RPMI7951 (cell line): ENCODE data around the gene LRFN4. TPM values are rescaled to one million over a fixed set of nuclear protein-coding genes. Genes with fewer than 3 reads are reported as not detected.

Experiments
- DNase-seq: peaks from one replicate; pipeline ENCODE4 v3.0.0-alpha.2; 2012; ENCODE audit warnings: low read depth
- total RNA-seq: library from RNA; depleted of rRNA; stranded (reverse); fragments of >200 nt; shearing (Covaris generic); gene quantifications from 2 replicates; pipeline ENCODE4 v1.2.3, GENCODE V29; 2014; rRNA removed

The LRFN4 gene
- total RNA-seq, 1 experiment from 2014 or later: 10.6 TPM

GRCh38 chr11:66889960-66890359, 33.1 kb downstream of the LRFN4 start:
- DNase-seq: no peak

GRCh38 chr11:66891851-66892660, 35.2 kb downstream of the LRFN4 start:
- DNase-seq: peak; percentile 98

- peak; percentile 11 for DNase-seq
Measured at GRCh38 chr11:66892911-66893310, 36.0 kb downstream of the LRFN4 start.

- DNase-seq: no peak
Measured at GRCh38 chr11:66894141-66894540, 37.3 kb downstream of the LRFN4 start.

DNA sequence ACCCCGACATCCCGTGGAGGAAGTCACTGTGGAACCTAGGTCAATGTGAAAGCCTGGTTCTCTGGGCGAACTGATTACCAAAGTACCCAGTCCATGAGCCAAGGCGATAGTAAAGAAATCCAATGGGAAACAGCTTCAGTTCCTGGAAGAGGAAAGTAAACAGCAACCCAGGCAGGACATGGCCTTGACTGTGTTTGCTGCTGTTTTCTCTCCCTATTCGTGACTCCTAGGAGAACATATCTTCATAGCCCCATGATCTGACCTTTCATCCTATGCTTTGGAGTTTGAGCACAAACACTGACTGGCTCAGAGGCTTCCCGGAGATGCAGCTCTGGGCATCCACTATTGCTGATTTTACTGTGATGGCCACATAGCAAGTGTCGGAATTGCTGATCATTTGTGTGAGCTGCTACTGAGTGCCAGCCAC, 45.1 kb downstream of the LRFN4 start:
- DNase-seq: no peak

DNA sequence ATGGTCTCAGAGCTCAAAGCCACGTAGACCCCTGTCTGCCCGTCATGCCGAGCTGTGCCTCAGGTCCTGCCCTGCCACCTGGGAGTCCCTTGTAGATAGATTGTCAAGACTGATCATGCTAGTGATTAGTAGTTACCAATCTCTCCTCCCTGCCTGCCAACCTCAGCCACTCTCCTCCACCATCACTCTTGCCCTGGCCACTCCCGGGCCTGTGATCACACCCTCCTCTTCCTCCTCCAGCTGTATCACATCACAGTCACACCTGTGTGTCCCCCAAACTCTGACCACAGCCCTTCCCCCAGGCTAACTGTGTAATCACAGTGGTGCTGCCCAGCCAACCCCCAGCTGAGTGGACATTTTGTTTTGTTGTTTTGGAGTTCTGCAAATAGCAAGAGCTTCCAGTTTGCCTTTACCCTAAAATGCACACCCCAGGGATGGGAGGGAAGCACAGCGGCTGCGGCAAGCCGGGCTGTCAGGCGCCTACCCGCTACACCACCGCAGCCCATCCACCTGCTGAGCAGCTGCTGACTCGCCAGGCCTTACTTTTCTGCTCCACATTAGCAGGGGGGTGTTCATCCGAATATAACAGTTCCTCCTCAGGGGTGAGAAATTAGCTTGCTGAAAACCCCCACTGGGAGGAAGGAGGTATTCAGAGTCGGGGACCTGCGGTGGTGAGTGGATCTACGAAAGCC, 45.8 kb downstream of the LRFN4 start:
- no peak for DNase-seq

- DNase-seq: peak; percentile 24
Measured at GRCh38 chr11:66904055-66904454, 47.2 kb downstream of the LRFN4 start.

DNA sequence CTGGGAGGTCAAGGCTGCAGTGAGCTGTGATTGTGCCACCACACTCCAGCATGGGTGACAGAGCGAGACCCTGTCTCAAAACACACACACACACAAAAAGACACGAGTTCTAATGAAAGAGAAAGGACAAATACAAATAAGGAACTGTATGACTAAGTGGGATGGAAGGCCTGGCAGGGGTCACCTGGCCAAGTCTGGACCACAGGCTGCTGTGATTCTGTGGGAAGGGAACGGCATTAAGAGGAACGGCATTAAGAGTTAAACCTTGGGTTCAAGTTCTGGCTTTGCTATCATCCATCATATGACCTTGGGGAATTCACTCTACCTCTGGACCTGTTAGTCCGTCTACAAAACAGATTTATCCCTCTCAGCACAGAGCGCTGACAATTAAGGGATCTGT, 47.7 kb downstream of the LRFN4 start:
- no peak for DNase-seq

- no peak for DNase-seq
Measured at GRCh38 chr11:66904981-66905521, 48.2 kb downstream of the LRFN4 start.

DNA sequence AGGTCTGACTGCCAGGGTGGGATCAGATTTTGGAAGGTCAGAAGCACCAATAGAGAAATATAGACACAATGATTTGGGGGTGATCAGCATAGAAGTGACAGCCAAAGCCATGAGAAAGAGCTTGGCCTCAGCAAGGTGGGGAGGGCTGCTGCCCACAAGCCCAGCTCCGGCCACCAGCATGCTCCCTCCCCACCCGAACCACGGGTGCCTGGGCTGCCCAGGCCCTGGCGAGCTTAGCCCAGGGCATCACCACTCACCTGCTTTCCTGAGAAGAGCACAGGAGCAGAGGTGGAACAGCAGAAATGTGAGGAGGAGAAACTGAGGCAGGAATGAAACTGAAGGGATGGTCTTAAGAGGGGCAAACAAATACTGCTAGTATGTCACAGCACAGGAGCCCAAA, 48.8 kb downstream of the LRFN4 start:
- no peak for DNase-seq

DNA sequence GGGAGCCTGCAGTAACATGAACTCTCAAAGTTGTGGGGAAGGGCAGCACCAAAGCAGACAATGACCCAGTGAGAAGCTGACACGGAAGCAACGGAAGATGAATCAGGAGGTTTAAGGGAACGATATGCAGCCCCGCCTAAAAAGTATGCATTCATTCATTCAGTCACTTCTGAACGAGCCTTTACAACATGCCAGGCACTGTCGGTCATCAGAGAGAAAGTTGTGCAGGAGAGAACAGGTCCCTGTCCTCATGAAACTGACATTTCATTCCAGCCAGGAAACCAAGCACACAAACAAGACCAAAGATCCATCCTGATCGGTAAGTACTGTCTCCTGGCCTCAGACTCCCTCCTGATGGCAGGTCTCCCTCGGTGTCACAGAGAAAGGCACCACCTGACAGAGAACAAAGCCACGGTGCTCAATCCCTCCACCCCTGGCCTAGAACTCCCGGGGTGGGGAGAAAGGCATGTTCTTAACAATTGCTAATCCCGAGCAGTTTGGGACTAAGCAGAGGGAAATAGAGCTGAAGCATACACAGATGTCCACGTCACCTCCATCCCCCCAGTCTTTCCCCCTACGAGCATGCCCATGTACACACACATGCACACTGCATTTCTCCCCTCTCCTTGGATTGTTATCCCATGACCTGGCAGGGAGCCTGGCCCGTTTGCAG, 49.3 kb downstream of the LRFN4 start:
- no peak for DNase-seq

- no peak for DNase-seq
Measured at GRCh38 chr11:66907751-66908630, 51.1 kb downstream of the LRFN4 start.

- no peak for DNase-seq
Measured at GRCh38 chr11:66909181-66909580, 52.3 kb downstream of the LRFN4 start.

- no peak for DNase-seq
Measured at GRCh38 chr11:66910016-66910415, 53.2 kb downstream of the LRFN4 start.

Other genes starting within 250 kb of the LRFN4 start
- 32.8 and 34.1 TPM in 2 replicates for gene RBM14, start 240.4 kb upstream of the LRFN4 start, total RNA-seq
- 126 and 138 TPM in 2 replicates for gene RBM4, start 218.4 kb upstream of the LRFN4 start, total RNA-seq
- gene RBM4B, start 179.2 kb upstream of the LRFN4 start, total RNA-seq: 20.7 and 25.4 TPM in 2 replicates
- gene SPTBN2, start 127.8 kb upstream of the LRFN4 start, total RNA-seq: under 0.01 and 0.68 TPM in 2 replicates
- 23.2 and 26.1 TPM in 2 replicates for gene RCE1, start 13.6 kb upstream of the LRFN4 start, total RNA-seq
- 29.1 and 54.4 TPM in 2 replicates for gene PC, start 101.3 kb downstream of the LRFN4 start, total RNA-seq
- not detected in 2 replicates for gene C11orf86, start 118.2 kb downstream of the LRFN4 start, total RNA-seq
- gene SYT12, start 166.1 kb downstream of the LRFN4 start, total RNA-seq: under 0.01 and 0.60 TPM in 2 replicates
- gene RHOD, start 199.8 kb downstream of the LRFN4 start, total RNA-seq: 3.1 and 3.9 TPM in 2 replicates